Endothelial cell (in vitro differentiated cells): Measurements from ENCODE around the gene ITGB2. TPM values are rescaled to one million over a fixed set of nuclear protein-coding genes. Genes with fewer than 3 reads are reported as not detected.

Experiments
- total RNA-seq: library from RNA; stranded (reverse); fragmentation: NEBNext Ultra II Directional; extraction: Animal tissue kit (Norgen Biotek cat#: 25700); gene quantifications from one replicate; pipeline ENCODE4 v1.2.1, GENCODE V29; 2021; ENCODE audit not compliant: unreplicated experiment

Gene ITGB2
- total RNA-seq, 1 donor from 2014 or later, result 21.3 TPM

Other genes starting within 250 kb of the ITGB2 start
- gene KRTAP12-1, start 238.7 kb downstream of the ITGB2 start, total RNA-seq, result not detected
- gene KRTAP10-12, start 223.7 kb downstream of the ITGB2 start, total RNA-seq, result not detected
- gene TSPEAR, start 209.3 kb downstream of the ITGB2 start, total RNA-seq, result not detected
- 49.6 TPM for gene UBE2G2, start 119.1 kb downstream of the ITGB2 start, total RNA-seq
- gene SUMO3, start 102.8 kb downstream of the ITGB2 start, total RNA-seq, result 69.0 TPM
- gene PTTG1IP, start 47.2 kb downstream of the ITGB2 start, total RNA-seq, result 223 TPM
- gene SLX9, start 19.1 kb upstream of the ITGB2 start, total RNA-seq, result 13.7 TPM
- gene ADARB1, start 153.7 kb upstream of the ITGB2 start, total RNA-seq, result 14.5 TPM